ENCODE data around the gene CUX1. TPM values are rescaled to one million over a fixed set of nuclear protein-coding genes. Genes with fewer than 3 reads are reported as not detected.
"Not testable (repeated sequence)": the region's sequence is repeated elsewhere in the genome, so short reads cannot be mapped to it uniquely, and the experiment has no call there.

The CUX1 gene
- total RNA-seq, 1 experiment from 2014 or later = 37.4 TPM

GRCh38 chr7:102312317-102312716 is 494.9 kb downstream of the CUX1 start:
- in situ Hi-C loops (cut with HindIII; ENCODE audit: low pct_unique_long_range_greater_than_20kb, low sequenced_read_pairs) = no loop called here
- DNase-seq (ENCODE audit: low read depth) = no peak

GRCh38 chr7:102313997-102314780 is 496.8 kb downstream of the CUX1 start:
- in situ Hi-C loops (cut with HindIII; ENCODE audit: low pct_unique_long_range_greater_than_20kb, low sequenced_read_pairs) = no loop called here

GRCh38 chr7:102317231-102318059 is 500.0 kb downstream of the CUX1 start:
- in situ Hi-C loops (cut with HindIII; ENCODE audit: low pct_unique_long_range_greater_than_20kb, low sequenced_read_pairs) = no loop called here
- no peak for DNase-seq (ENCODE audit: low read depth)

More at GRCh38 chr7:102313997-102314780, 496.8 kb downstream of the CUX1 start:
- no peak for DNase-seq (ENCODE audit: low read depth)

- in situ Hi-C loops (cut with HindIII; ENCODE audit: low pct_unique_long_range_greater_than_20kb, low sequenced_read_pairs) = no loop called here
- no peak for DNase-seq (ENCODE audit: low read depth)
Measured at GRCh38 chr7:102318482-102318971, 501.1 kb downstream of the CUX1 start.

GRCh38 chr7:102319671-102320070 is 502.2 kb downstream of the CUX1 start:
- DNase-seq (ENCODE audit: low read depth) = no peak
- in situ Hi-C loops (cut with HindIII; ENCODE audit: low pct_unique_long_range_greater_than_20kb, low sequenced_read_pairs) = no loop called here

GRCh38 chr7:102320181-102320580 is 502.8 kb downstream of the CUX1 start:
- DNase-seq (ENCODE audit: low read depth) = no peak
- in situ Hi-C loops (cut with HindIII; ENCODE audit: low pct_unique_long_range_greater_than_20kb, low sequenced_read_pairs) = no loop called here

- in situ Hi-C loops (cut with HindIII; ENCODE audit: low pct_unique_long_range_greater_than_20kb, low sequenced_read_pairs) = no loop called here
- no peak for DNase-seq (ENCODE audit: low read depth)
Measured at GRCh38 chr7:102320601-102321350, 503.4 kb downstream of the CUX1 start.

GRCh38 chr7:102321351-102322201 is 504.1 kb downstream of the CUX1 start:
- in situ Hi-C loops (cut with HindIII; ENCODE audit: low pct_unique_long_range_greater_than_20kb, low sequenced_read_pairs) = no loop called here
- no peak for DNase-seq (ENCODE audit: low read depth)

- no peak for DNase-seq (ENCODE audit: low read depth)
- in situ Hi-C loops (cut with HindIII; ENCODE audit: low pct_unique_long_range_greater_than_20kb, low sequenced_read_pairs) = no loop called here
Measured at GRCh38 chr7:102322202-102322715, 504.8 kb downstream of the CUX1 start.

GRCh38 chr7:102323914-102324195 is 506.4 kb downstream of the CUX1 start:
- in situ Hi-C loops (cut with HindIII; ENCODE audit: low pct_unique_long_range_greater_than_20kb, low sequenced_read_pairs) = no loop called here
- no peak for DNase-seq (ENCODE audit: low read depth)

- DNase-seq (ENCODE audit: low read depth); in situ Hi-C loops (cut with HindIII; ENCODE audit: low pct_unique_long_range_greater_than_20kb, low sequenced_read_pairs): not testable (repeated sequence)
Measured at GRCh38 chr7:102325106-102325505, 507.7 kb downstream of the CUX1 start.

GRCh38 chr7:102326157-102326889 is 508.9 kb downstream of the CUX1 start:
- DNase-seq (ENCODE audit: low read depth) = no peak
- in situ Hi-C loops (cut with HindIII; ENCODE audit: low pct_unique_long_range_greater_than_20kb, low sequenced_read_pairs) = no loop called here

GRCh38 chr7:102327183-102327582 is 509.8 kb downstream of the CUX1 start:
- in situ Hi-C loops (cut with HindIII; ENCODE audit: low pct_unique_long_range_greater_than_20kb, low sequenced_read_pairs); DNase-seq (ENCODE audit: low read depth): not testable (repeated sequence)

GRCh38 chr7:102328863-102329262 is 511.4 kb downstream of the CUX1 start:
- DNase-seq (ENCODE audit: low read depth); in situ Hi-C loops (cut with HindIII; ENCODE audit: low pct_unique_long_range_greater_than_20kb, low sequenced_read_pairs): not testable (repeated sequence)

- DNase-seq (ENCODE audit: low read depth); in situ Hi-C loops (cut with HindIII; ENCODE audit: low pct_unique_long_range_greater_than_20kb, low sequenced_read_pairs): not testable (repeated sequence)
Measured at GRCh38 chr7:102329366-102329765, 511.9 kb downstream of the CUX1 start.

GRCh38 chr7:102330666-102331460 is 513.4 kb downstream of the CUX1 start:
- in situ Hi-C loops (cut with HindIII; ENCODE audit: low pct_unique_long_range_greater_than_20kb, low sequenced_read_pairs); DNase-seq (ENCODE audit: low read depth): not testable (repeated sequence)
